Fibroblast of skin of right biceps (primary cell): ENCODE measurements around the gene ABHD16A.

ENCODE experiments used
- DNase-seq: peaks from one replicate; pipeline ENCODE4 v3.0.0-alpha.2; 2013

ABHD16A gene

DNA sequence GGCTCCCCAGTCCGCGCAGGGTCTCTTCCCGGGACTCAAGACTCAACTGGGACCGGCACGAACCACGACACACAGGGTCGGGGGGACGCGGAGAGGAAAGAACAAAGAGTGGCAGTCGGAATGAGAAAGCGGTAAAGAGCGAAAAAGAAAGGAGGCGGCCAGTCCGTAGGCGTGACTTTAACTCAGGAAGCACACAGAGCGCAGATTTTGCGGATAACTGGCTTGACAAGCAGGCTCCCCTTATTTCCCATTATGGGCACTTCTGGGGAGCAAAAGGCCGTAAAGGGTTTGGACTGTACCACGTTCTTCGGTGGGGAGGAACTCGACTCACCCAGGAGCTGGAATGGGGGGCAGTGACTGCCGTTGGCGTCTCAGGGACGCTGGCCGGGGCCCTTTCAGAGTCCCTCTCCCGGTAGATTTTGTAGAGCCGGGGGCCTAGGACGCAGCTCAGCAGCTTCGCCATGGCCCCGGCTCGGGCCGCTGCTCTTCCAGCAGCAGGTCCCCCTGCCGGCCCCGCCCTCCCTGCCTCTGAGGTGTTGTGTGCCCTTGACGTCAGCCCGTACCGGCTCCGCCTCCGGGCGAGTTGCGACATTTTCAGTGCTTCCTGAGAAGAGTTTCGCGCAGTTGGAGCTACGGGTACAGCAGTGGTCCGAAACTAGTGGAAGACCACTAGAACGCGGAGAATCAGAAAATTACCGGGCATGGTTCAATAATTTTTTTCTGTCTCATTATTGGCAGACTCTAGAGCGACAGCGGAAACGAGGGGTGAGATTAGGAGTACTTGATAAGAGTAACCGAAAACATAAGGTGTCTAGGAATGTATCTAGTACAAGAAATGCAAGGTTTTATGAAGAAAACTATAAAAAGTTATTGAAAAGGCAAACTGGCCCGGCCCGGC is at the start of gene ABHD16A:
Gene ABHD16A (minus strand): TSS at position 506 of the 898 bp plus-strand sequence. CDS start 43 bp downstream, at position 463.
- peak; percentile 99 for DNase-seq

DNA sequence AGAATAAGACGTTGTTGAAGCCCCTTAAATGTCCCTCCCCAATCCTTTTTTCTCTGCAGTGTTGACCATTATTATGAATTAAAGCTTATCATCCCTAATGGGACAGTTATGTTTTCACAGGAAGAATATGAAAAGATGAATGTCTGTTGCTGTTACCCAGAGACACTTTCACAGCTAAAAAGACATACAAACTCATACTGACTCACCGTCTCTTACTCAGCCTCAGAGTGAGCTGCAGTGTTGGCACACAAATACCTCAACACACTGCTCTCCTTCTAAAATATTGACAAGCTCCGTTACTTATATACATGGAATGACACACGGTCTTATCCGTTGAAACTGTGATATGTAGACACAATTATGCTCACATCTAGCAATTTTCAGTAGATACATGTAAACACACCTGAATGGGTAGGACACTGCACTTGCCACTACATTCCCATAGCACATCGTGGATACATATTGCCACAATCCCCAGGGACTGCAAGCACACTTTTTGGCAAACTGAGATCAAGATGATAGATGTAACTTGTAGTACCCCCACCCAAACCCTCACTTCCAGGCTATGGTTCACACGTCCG is 49.7 kb upstream of the ABHD16A start:
- peak; percentile 84 for DNase-seq

DNA sequence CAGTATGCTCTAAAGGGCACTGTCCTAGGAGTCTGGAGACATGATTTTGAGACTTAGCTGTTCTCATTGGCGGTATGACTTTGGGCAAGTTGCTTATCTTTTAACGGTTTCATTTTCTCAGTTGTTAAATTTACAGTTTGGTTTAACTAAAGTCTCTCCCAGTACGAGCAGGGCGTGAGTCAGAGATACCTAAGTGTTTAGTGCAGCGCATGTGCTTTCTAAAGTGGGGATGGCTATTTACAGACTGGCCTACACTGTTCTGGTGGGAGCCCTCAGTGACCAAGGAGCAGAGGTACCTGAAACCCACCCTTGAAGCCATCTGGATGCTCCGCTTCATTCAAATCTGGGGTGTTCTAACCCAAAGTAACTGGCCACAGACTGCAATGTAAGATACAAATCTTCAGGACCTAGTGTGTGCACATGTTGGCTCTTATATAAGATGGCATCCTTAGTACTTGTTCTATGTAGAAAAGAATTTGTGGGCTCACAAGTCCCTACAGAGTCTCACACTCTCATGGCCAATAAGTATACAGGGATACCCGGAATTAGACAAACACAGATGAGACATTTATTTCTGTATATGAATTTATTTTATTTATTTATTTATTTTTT is 47.4 kb upstream of the ABHD16A start:
- DNase-seq, result no peak

DNA sequence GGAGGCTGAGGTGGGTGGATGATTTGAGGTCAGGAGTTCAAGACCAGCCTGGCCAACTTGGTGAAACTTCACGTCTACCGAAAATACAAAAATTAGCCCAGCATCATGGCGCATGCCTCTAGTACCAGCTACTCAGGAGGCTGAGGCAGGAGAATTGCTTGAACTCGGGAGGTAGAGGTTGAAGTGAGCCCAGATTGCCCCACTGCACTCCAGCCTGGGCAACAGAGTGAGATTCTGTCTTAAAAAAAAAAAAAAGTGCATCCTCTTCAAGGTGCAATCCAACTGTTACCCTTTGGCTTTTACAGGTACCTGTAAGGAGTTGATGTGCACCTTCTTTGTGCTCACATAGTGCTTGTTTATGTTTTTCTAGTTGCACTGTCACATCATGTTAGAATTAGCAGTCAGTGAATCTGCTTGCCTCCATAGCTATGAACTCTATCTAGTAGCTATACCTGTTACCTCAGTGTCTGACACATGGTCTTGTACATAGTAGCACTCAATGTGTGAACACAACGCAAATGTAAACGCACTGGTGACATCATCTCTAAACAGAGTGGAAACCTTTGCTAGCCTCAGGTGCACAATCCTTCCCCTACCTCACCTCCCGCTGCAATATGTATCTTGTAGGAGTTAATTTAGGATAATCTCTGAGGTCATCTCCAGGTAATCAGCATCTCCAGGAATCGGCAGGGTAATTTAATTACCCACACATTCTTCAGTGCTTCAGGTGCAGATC is 46.3 kb upstream of the ABHD16A start:
- no peak for DNase-seq

DNA sequence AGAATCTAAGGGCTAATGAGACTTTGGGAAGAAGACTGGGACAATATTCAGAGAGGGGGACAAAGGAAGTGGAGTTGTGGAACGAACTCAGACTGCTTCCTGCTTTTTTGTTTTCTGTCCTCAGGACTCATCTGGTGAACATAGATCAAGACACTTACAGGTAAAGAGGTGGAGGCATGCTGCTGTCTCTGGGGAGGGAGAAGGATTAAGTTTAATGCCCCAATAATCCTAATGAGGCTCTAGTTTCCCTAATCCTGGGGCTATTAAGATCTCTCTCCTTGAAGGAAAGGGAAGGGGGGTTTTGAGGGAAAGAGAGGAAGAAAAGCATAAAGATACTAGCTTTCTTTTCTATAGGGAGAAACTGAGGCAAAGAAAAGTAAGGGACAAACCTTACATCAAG is 41.3 kb upstream of the ABHD16A start:
- no peak for DNase-seq

DNA sequence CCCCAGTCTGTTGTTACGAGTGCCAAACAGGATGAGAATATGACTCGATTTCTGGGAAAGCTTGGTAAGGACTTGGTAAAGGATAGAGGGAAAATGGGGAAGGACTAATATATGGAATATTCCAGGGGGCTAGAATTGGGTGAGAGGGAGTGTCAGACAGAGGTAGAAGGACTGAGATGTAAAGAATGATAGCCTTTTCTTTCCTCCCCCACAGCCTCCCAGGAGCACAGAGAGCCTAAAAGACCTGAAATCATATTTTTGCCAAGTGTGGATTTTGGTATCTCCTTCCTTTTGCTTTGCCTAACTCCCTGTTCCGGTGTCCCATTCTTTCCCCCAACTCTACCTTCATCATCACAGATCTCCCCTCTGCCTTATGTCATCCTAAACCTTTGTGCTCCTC is 39.8 kb upstream of the ABHD16A start:
- no peak for DNase-seq

DNA sequence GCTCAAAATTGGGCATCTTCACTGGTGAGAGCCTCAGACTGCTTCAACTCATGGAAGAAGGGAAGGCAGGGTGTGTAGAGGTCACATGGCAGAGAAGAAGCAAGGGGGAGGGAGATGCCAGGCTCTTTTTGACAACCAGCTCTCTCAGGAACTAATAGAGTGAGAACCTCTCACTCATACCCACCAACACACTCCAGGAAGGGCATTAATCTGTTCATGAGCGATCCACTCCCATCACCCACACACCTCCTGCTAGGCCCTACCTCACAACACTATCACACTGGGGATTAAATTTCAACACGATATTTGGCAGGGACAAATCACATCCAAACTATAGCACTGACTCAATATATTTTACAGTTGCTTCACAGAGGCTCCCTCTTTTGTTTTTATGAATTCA is 38.7 kb upstream of the ABHD16A start:
- DNase-seq, result no peak

DNA sequence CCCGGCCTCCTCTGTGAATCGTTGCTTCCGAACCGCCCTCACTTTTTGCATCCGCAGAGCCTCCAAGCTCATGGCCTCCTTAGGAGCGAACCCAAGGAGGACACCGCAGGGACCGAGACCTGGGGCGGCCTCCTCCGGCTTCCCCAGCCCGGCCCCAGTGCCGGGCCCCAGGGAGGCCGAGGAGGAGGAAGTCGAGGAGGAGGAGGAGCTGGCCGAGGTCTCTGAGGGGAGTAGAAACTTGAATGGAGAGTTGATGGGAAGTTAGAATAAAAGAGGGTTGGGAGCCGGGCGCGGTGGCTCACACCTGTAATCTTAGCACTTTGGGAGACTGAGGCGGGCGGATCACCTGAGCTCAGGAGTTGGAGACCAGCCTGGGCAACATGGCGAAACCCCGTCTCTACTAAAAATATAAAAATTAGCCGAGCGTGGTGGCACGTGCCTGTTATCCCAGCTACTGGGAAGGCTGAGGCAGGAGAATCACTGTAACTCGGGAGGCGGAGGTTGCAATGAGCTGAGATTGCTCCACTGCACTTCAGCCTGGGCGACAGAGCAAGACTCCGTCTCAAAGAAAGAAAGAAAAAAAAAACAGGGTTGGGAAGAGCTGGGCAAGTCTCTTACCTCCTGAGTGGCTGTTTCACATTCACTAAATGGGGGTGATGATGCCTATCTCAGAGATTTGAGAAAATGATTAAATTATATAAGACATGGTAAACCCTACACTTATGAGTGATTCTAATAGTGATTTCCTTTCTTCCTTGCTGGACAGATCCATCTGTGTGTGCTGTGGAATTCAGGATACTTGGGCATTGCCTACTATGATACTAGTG is 37.5 kb upstream of the ABHD16A start:
- DNase-seq, result no peak

DNA sequence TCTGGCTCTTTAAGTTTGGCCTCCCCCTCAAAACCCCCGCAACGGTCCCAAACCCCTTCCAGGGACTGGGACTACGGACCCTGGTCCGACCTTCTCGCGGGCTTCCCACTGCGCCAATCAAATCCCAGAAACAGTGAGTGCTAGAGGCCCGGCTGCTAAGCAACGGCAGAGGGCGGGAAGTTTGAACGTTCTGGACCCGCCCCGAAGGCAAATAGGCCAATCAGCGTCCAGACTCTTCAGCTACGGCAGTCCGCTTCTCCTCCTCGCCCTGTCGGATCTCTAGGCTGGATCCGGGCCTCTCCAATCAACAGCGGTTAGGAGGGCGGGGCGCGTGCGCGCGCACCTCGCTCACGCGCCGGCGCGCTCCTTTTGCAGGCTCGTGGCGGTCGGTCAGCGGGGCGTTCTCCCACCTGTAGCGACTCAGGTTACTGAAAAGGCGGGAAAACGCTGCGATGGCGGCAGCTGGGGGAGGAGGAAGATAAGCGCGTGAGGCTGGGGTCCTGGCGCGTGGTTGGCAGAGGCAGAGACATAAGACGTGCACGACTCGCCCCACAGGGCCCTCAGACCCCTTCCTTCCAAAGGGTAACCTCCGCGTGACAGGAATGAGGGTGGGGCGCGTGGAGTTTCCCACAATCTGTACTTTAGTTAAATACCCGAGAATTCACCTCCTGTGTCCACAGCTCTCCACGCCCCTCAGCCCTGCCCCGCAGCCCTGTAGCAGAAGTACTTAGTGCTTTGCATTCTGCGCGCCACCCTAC is 36.7 kb upstream of the ABHD16A start, which contains the start of gene MSH5:
Gene MSH5 (plus strand): TSS at position 367 of the 758 bp plus-strand sequence. CDS start 462 bp downstream, outside the sequence.
- DNase-seq, result peak; percentile 100

DNA sequence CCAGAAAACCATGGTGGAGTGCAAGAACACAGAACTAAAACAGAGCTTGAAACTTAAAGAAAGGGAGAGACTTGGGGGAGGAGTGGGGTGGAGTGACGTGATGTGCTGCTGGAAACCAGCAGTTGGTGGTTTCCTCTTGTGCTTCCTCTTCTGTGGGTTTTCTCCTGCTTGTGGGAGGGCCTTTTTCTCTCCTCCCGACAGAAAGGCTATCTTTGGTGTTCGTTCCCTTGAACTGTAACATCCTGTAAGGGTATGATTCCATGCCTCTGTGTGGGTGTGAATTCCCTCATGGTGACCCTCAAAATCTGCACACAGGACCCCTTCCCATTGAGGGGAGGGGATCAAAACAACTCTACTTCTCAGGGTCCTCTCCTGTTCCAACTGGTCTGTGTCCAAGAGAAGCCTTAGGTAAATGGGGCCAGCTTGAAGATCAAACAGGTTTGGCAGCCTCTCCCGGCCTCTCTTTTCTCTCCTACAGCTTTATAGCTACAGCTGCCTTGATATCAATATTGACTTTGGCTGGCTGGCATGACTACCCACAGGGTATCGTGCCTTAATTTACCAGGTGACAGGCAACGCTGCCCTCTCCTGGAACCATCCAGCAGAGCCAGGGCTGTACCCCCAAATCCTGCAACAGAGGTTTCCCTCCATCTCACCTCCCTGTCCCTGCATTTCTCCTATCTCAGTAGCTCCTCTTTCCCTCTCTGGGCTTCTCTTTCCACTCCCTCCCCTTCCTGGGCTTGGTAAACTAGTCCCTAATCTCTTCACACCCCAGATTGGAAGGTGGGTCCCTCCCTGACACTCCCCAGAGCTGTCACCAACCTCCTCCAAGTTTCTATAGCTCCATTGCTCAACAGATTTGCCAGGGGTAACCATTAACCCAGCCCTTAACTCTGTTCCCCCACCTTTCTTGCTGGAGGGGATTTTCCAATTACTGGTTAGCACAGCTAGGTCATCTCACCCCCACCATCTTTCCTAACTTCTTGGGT is 35.2 kb upstream of the ABHD16A start:
- DNase-seq, result peak; percentile 86

DNA sequence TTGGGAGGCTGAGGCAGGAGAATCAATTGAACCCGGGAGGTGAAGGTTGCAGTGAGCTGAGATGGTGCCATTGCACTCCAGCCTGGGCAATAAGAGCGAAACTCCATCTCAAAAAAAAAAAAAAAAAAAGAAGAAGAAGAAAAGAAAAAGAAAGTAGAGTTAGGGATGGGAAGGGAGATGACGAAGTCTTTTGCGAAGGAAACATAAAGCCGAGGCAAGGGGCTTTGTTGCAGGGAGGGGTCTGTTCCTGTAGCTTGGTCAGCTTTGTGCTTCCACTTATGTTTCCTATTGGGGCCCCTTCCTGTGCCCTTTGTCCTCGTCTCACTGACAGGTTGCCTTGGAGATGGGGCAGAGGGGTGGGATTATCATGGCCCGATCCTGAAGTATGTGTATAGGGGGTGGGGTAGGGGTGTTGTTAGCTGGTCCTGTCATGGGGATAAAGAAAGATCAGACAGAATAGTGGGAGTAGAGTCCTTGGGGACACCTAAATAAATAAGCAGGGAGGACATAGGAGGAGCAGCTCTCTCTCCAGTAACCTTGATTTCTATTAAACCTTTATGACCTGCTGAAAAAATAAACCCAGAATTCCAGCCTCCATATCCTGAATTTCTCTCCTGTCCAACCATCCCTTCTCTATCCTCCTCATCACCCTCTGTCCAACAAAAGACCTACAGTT is 34.3 kb upstream of the ABHD16A start:
- no peak for DNase-seq

DNA sequence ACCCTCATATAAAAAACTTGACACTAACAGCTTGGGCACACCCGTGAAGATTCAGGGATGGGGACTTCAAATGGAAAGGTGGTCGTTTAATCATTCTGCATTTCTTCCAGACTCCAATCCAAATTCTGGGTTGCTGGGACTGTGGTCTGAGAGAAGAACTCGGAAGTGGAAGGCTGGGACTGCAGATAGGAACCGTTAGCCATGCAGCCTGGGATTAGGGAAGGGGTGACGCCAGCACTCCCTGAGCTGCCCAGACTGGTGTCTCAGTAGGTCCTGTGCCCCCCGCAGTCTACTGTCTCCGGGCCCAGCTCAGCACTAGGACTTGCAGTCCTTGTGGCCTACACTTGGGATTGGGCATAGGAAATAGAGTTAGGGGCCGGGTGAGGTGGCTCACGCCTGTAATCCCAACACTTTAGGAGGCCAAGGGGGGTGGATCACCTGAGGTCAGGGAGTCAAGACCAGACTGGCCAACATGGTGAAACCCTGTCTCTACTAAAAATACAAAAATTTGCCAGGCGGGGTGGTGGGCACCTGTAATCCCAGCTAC is 33.7 kb upstream of the ABHD16A start:
- no peak for DNase-seq

DNA sequence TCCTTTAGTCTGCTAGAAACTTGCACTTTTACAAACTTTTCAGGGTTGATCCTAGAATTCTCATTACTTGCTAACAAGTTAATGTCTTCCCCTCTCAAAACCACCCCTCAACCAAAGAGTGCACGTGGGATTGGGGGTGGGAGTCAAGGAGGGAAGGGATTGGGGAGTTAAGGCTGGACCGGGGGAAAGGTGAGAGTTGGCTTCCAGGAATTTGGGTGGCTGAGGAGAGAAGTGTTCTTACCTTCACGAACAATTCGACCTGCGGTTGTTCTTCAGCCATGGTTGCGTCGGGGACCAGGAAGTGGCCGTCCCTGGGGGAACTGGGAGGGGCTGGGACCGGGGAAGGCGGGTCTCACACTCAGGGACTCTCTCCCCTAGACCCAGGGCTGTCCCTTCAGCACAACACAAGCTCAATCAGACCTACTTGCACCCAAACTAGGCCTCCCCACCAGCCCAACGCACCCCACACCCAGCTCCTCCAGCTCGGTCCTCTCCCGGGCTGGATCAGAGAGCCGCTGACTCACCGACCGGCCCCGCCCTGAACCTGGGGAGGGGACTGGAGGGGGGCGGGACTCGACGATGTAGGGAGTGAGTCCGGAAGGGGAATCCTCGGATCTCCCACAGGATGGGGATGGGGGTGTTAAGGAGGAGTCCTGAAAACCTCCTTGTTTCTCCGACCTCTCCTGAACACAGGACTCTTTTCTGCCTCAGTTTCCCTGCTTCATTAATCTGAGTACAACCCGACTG is 33.1 kb upstream of the ABHD16A start, which contains the start of gene CLIC1:
Gene CLIC1 (minus strand): TSS at position 510 of the 747 bp plus-strand sequence. CDS start 230 bp downstream, at position 280.
- peak; percentile 90 for DNase-seq

DNA sequence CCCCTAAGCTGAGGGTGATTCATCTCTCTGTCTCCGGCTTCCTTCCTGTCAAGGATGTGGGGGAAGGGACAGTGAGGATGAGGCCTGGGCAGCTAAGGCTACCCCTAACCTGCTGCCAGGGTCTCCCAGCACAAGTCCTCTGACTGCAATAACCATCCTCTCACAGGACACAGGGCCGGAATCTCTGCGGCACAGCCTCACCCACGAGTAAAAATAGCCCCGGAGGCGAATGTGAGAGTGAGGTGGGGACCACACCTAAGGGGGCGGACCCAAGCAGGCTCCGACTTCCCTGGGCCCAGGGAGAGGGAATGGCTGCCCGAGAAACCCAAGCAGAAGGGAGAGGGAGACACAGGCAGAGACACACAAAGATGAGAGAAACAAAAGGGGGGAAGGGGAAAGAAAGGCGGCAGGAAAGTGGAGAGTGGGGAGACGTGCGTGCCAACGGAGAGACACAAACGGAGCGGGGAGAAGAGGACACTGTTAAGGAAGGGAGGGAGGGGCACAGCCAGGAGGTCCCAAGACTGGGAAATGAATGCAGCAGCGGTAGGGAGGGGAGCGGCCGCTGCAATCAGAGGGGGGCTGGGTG is 31.8 kb upstream of the ABHD16A start:
- peak; percentile 88 for DNase-seq

DNA sequence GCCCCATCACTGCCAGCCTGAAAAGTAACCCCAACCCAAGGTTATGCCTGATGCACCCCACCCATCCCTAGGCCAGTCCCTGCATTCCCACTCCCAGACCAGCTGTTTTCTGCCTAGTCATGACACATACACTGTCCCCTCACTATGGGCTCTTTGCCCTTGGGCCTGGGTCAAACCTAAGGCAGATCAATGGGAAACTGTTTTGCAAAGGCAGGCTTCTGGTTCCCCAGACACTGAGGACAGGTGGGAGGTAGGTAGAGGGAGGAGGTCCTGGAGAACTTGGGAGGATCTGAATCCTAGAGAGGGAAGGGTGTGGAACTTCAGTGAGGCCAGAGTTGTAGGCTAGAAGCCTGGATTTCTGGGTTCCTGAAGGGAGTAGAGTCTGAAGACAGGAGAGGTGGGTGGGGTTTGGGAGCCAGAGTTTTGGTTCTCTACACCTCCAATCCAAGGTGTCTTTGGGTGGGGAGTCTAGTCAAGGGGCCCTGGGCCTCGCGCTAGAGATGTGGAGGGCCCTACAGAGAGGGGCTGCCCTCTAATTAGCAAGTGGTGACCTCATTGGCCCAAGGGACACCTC is 31.2 kb upstream of the ABHD16A start:
- no peak for DNase-seq

DNA sequence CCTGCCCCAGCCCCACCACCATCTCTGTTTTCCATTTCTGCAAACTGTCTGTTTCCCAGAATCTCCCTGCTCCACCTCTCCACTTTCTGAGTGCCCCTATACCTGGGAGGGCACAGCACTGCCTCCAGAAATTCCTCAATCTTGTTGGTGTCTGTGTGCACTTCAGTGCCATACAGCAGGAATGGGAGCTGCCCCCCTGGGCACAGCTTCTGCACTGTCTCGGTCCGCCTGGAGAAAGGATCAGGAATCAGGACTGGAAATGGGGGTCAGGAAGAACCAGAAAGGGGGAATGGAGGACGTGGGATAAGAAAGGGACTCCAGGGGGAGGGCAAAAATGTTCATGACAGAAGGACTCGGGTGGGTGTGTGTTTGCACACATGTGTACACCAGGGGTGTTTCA is 30.6 kb upstream of the ABHD16A start:
- no peak for DNase-seq

DNA sequence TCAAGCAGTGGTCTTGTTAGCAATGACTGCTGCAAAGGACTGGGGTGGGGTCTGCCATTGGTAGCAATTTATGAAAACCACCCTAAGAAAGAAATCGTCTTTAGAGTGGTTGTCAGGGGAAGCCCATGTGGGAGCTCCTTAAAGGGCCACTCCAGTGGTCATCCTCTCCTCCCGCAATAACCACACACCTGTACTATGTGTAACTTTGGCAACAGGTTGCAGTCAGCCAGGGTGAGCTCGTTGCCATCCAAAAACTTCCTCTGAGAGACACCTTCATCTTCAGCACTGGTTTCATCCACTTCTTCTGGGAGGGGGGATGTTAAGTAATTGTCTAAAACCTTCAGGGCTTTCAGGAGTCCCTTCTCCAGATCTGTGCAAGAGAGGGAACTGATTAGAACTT is 28.9 kb upstream of the ABHD16A start:
- DNase-seq, result no peak
